ENCODE results near the gene MARK2. TPM values are rescaled to one million over a fixed set of nuclear protein-coding genes. Genes with fewer than 3 reads are reported as not detected.

MARK2 gene
- total RNA-seq, 2 experiments from 2014 or later: 18.4 to 21.0 TPM

DNA sequence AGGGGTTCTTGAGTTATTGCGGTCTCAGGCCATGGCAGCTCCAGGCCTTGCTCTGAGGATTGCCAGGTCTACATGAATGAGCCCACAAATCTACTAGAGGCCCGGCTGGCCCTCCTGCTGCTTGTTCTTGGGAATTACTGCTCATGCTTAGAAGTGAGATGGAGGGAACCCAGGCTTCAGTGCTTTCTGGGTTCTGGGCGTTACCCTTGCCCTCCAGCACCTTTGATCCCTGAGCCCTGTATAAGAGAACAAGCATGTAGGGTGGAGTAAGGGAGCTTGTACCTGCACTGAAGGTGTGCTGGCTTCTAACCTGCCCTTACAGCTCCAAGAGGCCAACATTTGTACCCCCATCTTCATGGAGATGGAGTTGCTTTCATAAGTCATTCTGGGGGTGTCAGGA lies 103.9 kb downstream of the MARK2 start:
- DNase-seq (no peak), ATAC-seq (ENCODE audit: poor library complexity) (no peak)
- intact Hi-C loops (cut with DNase I, micrococcal nuclease): no loop called here
- peaks cover 26% of the 10 kb centered on the region for H3K4me1 Mint-ChIP-seq (ENCODE audit: low read depth)
- ChIA-PET CTCF (no interaction called here), POLR2A (no interaction called here)
- H3K4me3 ChIP-seq (ENCODE audit: low read length): no peak overlapping the region
- H3K9me3 ChIP-seq (ENCODE audit: control insufficient read depth in 1 of 2, insufficient read depth in 1 of 2, low read length in 2 of 2): no peaks in the 10 kb centered on the region
- H3K27me3 Mint-ChIP-seq: no peaks in the 10 kb centered on the region
- peaks cover 21% of the 10 kb centered on the region for H3K4me1 ChIP-seq (ENCODE audit: insufficient read depth, low read length)
- H3K36me3 ChIP-seq (ENCODE audit: insufficient read depth, low read length): peaks cover 15% of the 10 kb centered on the region
- H3K36me3 Mint-ChIP-seq (ENCODE audit: low read depth): no peaks in the 10 kb centered on the region
- H3K4me3 Mint-ChIP-seq: no peak overlapping the region
- TF ChIP-seq, protein P1, sequence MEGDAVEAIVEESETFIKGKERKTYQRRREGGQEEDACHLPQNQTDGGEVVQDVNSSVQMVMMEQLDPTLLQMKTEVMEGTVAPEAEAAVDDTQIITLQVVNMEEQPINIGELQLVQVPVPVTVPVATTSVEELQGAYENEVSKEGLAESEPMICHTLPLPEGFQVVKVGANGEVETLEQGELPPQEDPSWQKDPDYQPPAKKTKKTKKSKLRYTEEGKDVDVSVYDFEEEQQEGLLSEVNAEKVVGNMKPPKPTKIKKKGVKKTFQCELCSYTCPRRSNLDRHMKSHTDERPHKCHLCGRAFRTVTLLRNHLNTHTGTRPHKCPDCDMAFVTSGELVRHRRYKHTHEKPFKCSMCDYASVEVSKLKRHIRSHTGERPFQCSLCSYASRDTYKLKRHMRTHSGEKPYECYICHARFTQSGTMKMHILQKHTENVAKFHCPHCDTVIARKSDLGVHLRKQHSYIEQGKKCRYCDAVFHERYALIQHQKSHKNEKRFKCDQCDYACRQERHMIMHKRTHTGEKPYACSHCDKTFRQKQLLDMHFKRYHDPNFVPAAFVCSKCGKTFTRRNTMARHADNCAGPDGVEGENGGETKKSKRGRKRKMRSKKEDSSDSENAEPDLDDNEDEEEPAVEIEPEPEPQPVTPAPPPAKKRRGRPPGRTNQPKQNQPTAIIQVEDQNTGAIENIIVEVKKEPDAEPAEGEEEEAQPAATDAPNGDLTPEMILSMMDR (IDR thresholded peaks at IDR 0.05): no peak
- H3K27ac ChIP-seq (ENCODE audit: low read depth in 1 of 2, low read length in 2 of 2): no peak overlapping the region
- H3K9me3 Mint-ChIP-seq: no peaks in the 10 kb centered on the region
- no peak overlapping the region for H3K27ac Mint-ChIP-seq
- no peaks in the 10 kb centered on the region for H3K27me3 ChIP-seq (ENCODE audit: control insufficient read depth in 1 of 2, insufficient read depth in 2 of 2, low read length in 2 of 2)

DNA sequence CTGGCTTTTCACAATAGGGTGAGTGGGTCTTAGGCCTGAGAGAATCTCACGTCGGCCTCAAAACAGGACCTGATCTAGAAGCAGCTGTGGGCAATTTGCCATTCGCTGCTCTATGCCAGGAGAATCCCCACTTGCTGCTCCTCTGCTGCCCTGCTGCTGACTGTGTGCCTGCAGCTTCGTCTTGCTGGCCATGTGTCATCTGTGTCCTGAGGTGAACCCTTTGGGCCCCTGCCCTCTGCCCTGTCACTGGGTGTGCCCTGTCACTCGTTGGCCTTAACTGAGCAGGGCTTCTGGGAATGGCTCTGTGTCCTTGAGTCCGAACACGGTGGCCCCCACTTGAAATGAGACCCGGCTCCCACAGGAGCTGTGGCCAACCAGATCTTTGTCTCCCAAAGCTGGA lies 106.1 kb downstream of the MARK2 start:
- no peaks in the 10 kb centered on the region for H3K9me3 ChIP-seq (ENCODE audit: control insufficient read depth in 1 of 2, insufficient read depth in 1 of 2, low read length in 2 of 2)
- no peak for ATAC-seq (ENCODE audit: poor library complexity)
- TF ChIP-seq, protein P1 (IDR thresholded peaks at IDR 0.05): no peak
- ChIA-PET POLR2A (interaction anchor here (1.5 to 3.8 kb wide), 2 partner anchors 23 to 107 kb away, joined by 3 to 36 read pairs; partner anchors contain the start of gene MARK2), CTCF (interaction anchor here (0.7 to 2.9 kb wide), 7 partner anchors 21 to 177 kb away, joined by 3 to 43 read pairs (median 6); partner anchors contain the start of genes COX8A, MARK2, RCOR2 and ZFTA)
- Mint-ChIP-seq H3K4me3 (no peak overlapping the region), H3K4me1 (ENCODE audit: low read depth) (peaks cover 13% of the 10 kb centered on the region), H3K36me3 (ENCODE audit: low read depth) (no peaks in the 10 kb centered on the region), H3K27me3 (no peaks in the 10 kb centered on the region), H3K9me3 (no peaks in the 10 kb centered on the region), H3K27ac (no peak overlapping the region)
- intact Hi-C loops (cut with DNase I, micrococcal nuclease): loop anchor here (1.0 kb wide), 1 partner anchor 108 kb away; no protein-coding TSS in a partner anchor
- peaks cover 15% of the 10 kb centered on the region for H3K36me3 ChIP-seq (ENCODE audit: insufficient read depth, low read length)
- H3K27ac ChIP-seq (ENCODE audit: low read depth in 1 of 2, low read length in 2 of 2): no peak overlapping the region
- no peak for DNase-seq
- H3K27me3 ChIP-seq (ENCODE audit: control insufficient read depth in 1 of 2, insufficient read depth in 2 of 2, low read length in 2 of 2): no peaks in the 10 kb centered on the region
- peaks cover 4% of the 10 kb centered on the region for H3K4me1 ChIP-seq (ENCODE audit: insufficient read depth, low read length)
- no peak overlapping the region for H3K4me3 ChIP-seq (ENCODE audit: low read length)

DNA sequence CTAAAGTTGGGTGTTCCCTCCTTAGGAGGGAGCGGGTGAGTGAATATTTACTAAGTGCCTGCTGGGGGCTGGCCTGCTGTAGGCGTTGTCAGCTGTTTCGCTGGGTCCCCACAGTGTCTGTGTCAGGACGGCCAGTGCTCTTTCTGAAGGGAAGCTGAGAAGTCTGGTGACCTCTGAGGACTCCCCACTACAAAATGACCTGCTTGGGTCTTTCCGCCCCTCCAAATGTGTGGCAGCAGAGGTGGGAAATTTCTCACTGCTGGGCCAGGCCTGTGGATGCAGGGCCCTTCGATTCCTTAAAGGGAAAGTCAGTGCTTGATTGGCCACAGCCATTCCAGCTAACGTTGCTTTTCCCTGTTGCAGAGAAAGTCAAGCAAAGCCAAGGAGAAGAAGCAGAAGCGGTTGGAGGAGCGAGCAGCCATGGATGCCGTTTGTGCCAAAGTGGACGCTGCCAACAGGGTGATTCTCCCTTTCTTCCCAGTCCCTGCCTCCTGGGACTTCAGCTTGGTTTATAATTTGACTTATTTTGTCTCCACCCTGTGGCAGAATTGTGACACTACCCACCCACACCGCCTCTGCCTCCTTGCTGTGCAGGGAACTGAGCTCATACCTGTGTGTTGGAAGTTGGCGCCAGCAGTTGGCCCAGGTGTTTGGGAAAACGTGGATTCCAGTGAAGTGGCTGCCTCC lies 106.7 kb downstream of the MARK2 start:
- DNase-seq: peak in 13 of 14 experiments; percentile 29 to 74 (median 43)

More for the DNA sequence above, 106.7 kb downstream of the MARK2 start:
- Histone ChIP-seq H3K4me3 (ENCODE audit: low read length) (no peak overlapping the region), H3K27ac (ENCODE audit: low read depth in 1 of 2, low read length in 2 of 2) (no peak overlapping the region), H3K27me3 (ENCODE audit: control insufficient read depth in 1 of 2, insufficient read depth in 2 of 2, low read length in 2 of 2) (no peaks in the 10 kb centered on the region), H3K4me1 (ENCODE audit: insufficient read depth, low read length) (peaks cover under 1% of the 10 kb centered on the region), H3K36me3 (ENCODE audit: insufficient read depth, low read length) (peaks cover 15% of the 10 kb centered on the region), H3K9me3 (ENCODE audit: control insufficient read depth in 1 of 2, insufficient read depth in 1 of 2, low read length in 2 of 2) (no peaks in the 10 kb centered on the region)
- intact Hi-C loops (cut with DNase I, micrococcal nuclease): loop anchor here (1.0 to 2.0 kb wide), 2 partner anchors 108 to 177 kb away; partner anchors contain the start of gene ZFTA (in 1 of the 2)
- Mint-ChIP-seq H3K4me3 (no peak overlapping the region), H3K4me1 (ENCODE audit: low read depth) (peaks cover 8% of the 10 kb centered on the region), H3K27me3 (no peaks in the 10 kb centered on the region), H3K27ac (no peak overlapping the region), H3K36me3 (ENCODE audit: low read depth) (no peaks in the 10 kb centered on the region), H3K9me3 (no peaks in the 10 kb centered on the region)
- TF ChIP-seq, protein P1 (IDR thresholded peaks at IDR 0.05): peak; percentile 70
- ATAC-seq (ENCODE audit: poor library complexity): peak; percentile 72
- CTCF ChIA-PET: interaction anchor here (0.6 to 2.9 kb wide), 16 partner anchors 8 to 178 kb away, joined by 3 to 43 read pairs (median 3); partner anchors contain the start of genes COX8A, MARK2, RCOR2 and ZFTA
- POLR2A ChIA-PET: interaction anchor here (0.8 to 3.8 kb wide), 4 partner anchors 24 to 108 kb away, joined by 3 to 36 read pairs (median 3); partner anchors contain the start of gene MARK2

Measured in CD4-positive, alpha-beta T cell (primary cell).